GM12878 (cell line): Measurements from ENCODE around the gene KRT75. TPM values are rescaled to one million over a fixed set of nuclear protein-coding genes. Genes with fewer than 3 reads are reported as not detected.

ENCODE experiments used
- ATAC-seq: fragments of 200-7000 bp; cut with Tn5 transposase; 3 replicates; pipeline ENCODE4 v1.9.1; 2020; ENCODE audit warnings: mild to moderate bottlenecking, moderate library complexity
- BruUV-seq: library from RNA; stranded (reverse); fragments of 400-500 nt; replicated peaks from 2 replicates; lab custom pipeline; 2021; lab: Mats Ljungman, UMichigan
- CTCF ChIA-PET: fragments of 300-600 bp; sonication (Branson Sonifier 250); formaldehyde crosslinking; extraction: SDS; loops from one replicate; lab custom pipeline; 2021; ENCODE audit warnings: inconsistent platforms; lab: Yijun Ruan, JAX
- POLR2A ChIA-PET: fragments of 350-600 bp; formaldehyde crosslinking; extraction: SDS; loops from one replicate; lab custom pipeline; 2021; ENCODE audit warnings: inconsistent platforms; lab: Charles Lee
- RAD21 ChIA-PET: fragments of 300-600 bp; sonication (Branson Sonifier 250); formaldehyde crosslinking; loops from one replicate; lab custom pipeline; 2023; ENCODE audit warnings: antibody characterized with exemption; ENCODE audit not compliant: unreplicated experiment; lab: Charles Lee
- SMC1A ChIA-PET: fragments of 300-600 bp; sonication (Branson Sonifier 250); formaldehyde crosslinking; loops from one replicate; lab custom pipeline; 2023; ENCODE audit not compliant: unreplicated experiment, uncharacterized antibody; lab: Charles Lee
- DNase-seq: peaks from one replicate; pipeline ENCODE4 v3.0.0-alpha.2; 2011; ENCODE audit warnings: low read depth, low spot score
- FAIRE-seq: peaks from 3 replicates; lab custom pipeline; 2011; peaks lifted over from hg19 to GRCh38; lab: Jason Lieb, UNC
- H2AFZ ChIP-seq: 2 replicates; pipeline ENCODE4 v1.6.0; 2011; ENCODE audit warnings: low read depth, low read length, control low read depth; ENCODE audit not compliant: control insufficient read depth
- H3K27ac ChIP-seq: 2 replicates; pipeline ENCODE4 v1.5.1; 2011; ENCODE audit warnings: control low read depth; ENCODE audit not compliant: control insufficient read depth, insufficient read depth
- H3K27me3 ChIP-seq, 2 experiments: replicated peaks in 1 of 2; 2 replicates each; pipeline versions ENCODE4 v1.6.0 to v1.6.1; 2011; ENCODE audit warnings: low read length in 1 of 2; ENCODE audit not compliant: control insufficient read depth in 2 of 2, insufficient read depth in 2 of 2
- H3K36me3 ChIP-seq, 2 experiments: 2 replicates each; pipeline ENCODE4 v1.5.1; 2011; ENCODE audit warnings: low read length in 1 of 2; ENCODE audit not compliant: control insufficient read depth in 2 of 2, insufficient read depth in 2 of 2
- H3K4me1 ChIP-seq: 2 replicates; pipeline ENCODE4 v1.6.1; 2011; ENCODE audit warnings: mild to moderate bottlenecking, low read length, moderate library complexity, mixed read lengths; ENCODE audit not compliant: control insufficient read depth, insufficient read depth
- H3K4me2 ChIP-seq: 2 replicates; pipeline ENCODE4 v1.6.0; 2011; ENCODE audit warnings: control low read depth; ENCODE audit not compliant: control insufficient read depth, insufficient read depth
- H3K4me3 ChIP-seq: fragments of 200-600 bp; sonication (generic); 2 replicates; pipeline ENCODE4 v1.5.1; 2016
- H3K79me2 ChIP-seq: 2 replicates; pipeline ENCODE4 v1.6.0; 2011; ENCODE audit warnings: low read length; ENCODE audit not compliant: control insufficient read depth, insufficient read depth
- H3K9ac ChIP-seq: 2 replicates; pipeline ENCODE4 v1.8.0; 2011; ENCODE audit warnings: low read length, control low read depth, mixed read lengths; ENCODE audit not compliant: control insufficient read depth, insufficient read depth
- H3K9me3 ChIP-seq: replicated peaks from 3 replicates; pipeline ENCODE4 v1.5.1; 2011; ENCODE audit warnings: mild to moderate bottlenecking, low read length; ENCODE audit not compliant: control insufficient read depth, insufficient read depth
- H4K20me1 ChIP-seq: 2 replicates; pipeline ENCODE4 v1.6.0; 2011; ENCODE audit not compliant: control insufficient read depth, insufficient read depth
- CBFB ChIP-seq: IDR thresholded peaks from 2 replicates; pipeline ENCODE4 v1.6.1; 2016; ENCODE audit warnings: antibody characterized with exemption, low read depth
- IRF5 ChIP-seq: fragments of 450-650 bp; IDR thresholded peaks from 2 replicates; pipeline ENCODE4 v1.6.1; 2017; ENCODE audit warnings: borderline replicate concordance
- MEF2B ChIP-seq: fragments of 450-650 bp; IDR thresholded peaks from 2 replicates; pipeline ENCODE4 v1.6.1; 2018; ENCODE audit warnings: mild to moderate bottlenecking, moderate library complexity; ENCODE audit not compliant: partially characterized antibody, poor library complexity, severe bottlenecking
- NRF1 ChIP-seq: conservative IDR thresholded peaks from 2 replicates; pipeline ENCODE4 v1.6.1; 2011; ENCODE audit warnings: mild to moderate bottlenecking, low read depth, low read length, improper control_type of control experiment
- POU2F2 ChIP-seq: IDR thresholded peaks from 3 replicates; pipeline ENCODE4 v1.6.1; 2011; ENCODE audit warnings: low read depth, mild to moderate bottlenecking, low read length, borderline replicate concordance
- RB1 ChIP-seq: fragments of 450-650 bp; formaldehyde crosslinking; IDR thresholded peaks from 2 replicates; pipeline ENCODE4 v1.6.1; 2017; ENCODE audit warnings: mild to moderate bottlenecking, borderline replicate concordance
- RELB ChIP-seq: fragments of 450-650 bp; IDR thresholded peaks from 2 replicates; pipeline ENCODE4 v1.6.1; 2017; ENCODE audit warnings: low read depth, mild to moderate bottlenecking, moderate library complexity
- STAT1 ChIP-seq: fragments of 450-650 bp; conservative IDR thresholded peaks from 2 replicates; pipeline ENCODE4 v1.6.1; 2014; ENCODE audit warnings: antibody characterized with exemption, mild to moderate bottlenecking
- WGBS: methylation state at CpG from one replicate; pipeline ENCODE4 v1.1.6; 2016; ENCODE audit warnings: low lambda C conversion rate; ENCODE audit not compliant: insufficient replicate concordance, insufficient coverage; ENCODE audit errors: missing lambda C conversion rate; 5-methylcytosine and 5-hydroxymethylcytosine counted together
- in situ Hi-C: fragments of 300-500 bp; cut with MboI; formaldehyde crosslinking; loops from 9 replicates; pipeline ENCODE4 v1.14.3; 2018; ENCODE audit warnings: mixed read lengths
- intact Hi-C: fragments of 100-400 bp; cut with micrococcal nuclease; formaldehyde crosslinking; loops from one replicate; pipeline ENCODE4 v1.14.2; 2022; ENCODE audit not compliant: unreplicated experiment
- polyA plus RNA-seq, 11 experiments: library from polyadenylated mRNA; depleted of rRNA in 4 of 11; unstranded in 6 of 11; stranded (reverse) in 5 of 11; fragments of >200 nt; fragmentation: Nextera tagmentation in 4 of 11; fragmentation: Illumina TruSeq in 1 of 11; extraction: Ambion mirVana in 4 of 11; extraction: Trizol in 1 of 11; gene quantifications; 1 replicate in 1 of 11; 2 replicates in 10 of 11; pipeline versions ENCODE4 v1.2.1 to v1.2.3, GENCODE V29; 2011 to 2016; ENCODE audit warnings: inconsistent platforms in 2 of 11, missing spikeins in 2 of 11, low read depth in 1 of 11
- total RNA-seq, 4 experiments: library from RNA; depleted of rRNA in 3 of 4; stranded (reverse); fragments of >200 nt in 3 of 4; fragmentation: Illumina TruSeq in 1 of 4; extraction: Trizol in 1 of 4; gene quantifications; 2 replicates each; pipeline versions ENCODE4 v1.2.1 to v1.2.3, GENCODE V29; 2013 to 2021

Gene KRT75
- total and polyA plus RNA-seq, 10 of the 15 experiments (the other 5 are each of a cell fraction or from before 2014, with no cell fraction given) = not detected

GRCh38 chr12:52399756-52400155 is 34.4 kb downstream of the KRT75 start:
- ChIA-PET RAD21 (no interaction called here), SMC1A (no interaction called here), CTCF (no interaction called here), POLR2A (no interaction called here)
- H3K27ac ChIP-seq = no peak overlapping the region
- no peak overlapping the region for H2AFZ ChIP-seq
- DNase-seq (no peak), FAIRE-seq (no peak), ATAC-seq (no peak)
- in situ Hi-C loops = loop anchor here (25.0 kb wide), 1 partner anchor 588 kb away; no protein-coding TSS in a partner anchor
- TF ChIP-seq STAT1 = no peak
- TF ChIP-seq MEF2B = no peak
- no peak for TF ChIP-seq POU2F2
- TF ChIP-seq RB1 = no peak
- no peak for TF ChIP-seq RELB
- no peak for TF ChIP-seq CBFB
- TF ChIP-seq IRF5 = no peak
- TF ChIP-seq NRF1 = no peak
- no peaks in the 10 kb centered on the region for H4K20me1 ChIP-seq
- H3K4me3 ChIP-seq = no peak overlapping the region
- H3K79me2 ChIP-seq = no peaks in the 10 kb centered on the region
- no peaks in the 10 kb centered on the region; a peak in 2 of 4 replicates for H3K27me3 ChIP-seq
- no peaks in the 10 kb centered on the region for H3K36me3 ChIP-seq
- no peak overlapping the region for H3K9ac ChIP-seq
- H3K4me1 ChIP-seq = no peaks in the 10 kb centered on the region
- intact Hi-C loops = no loop called here
- WGBS = 55% methylated on average over 15 of the region's 16 CpGs
- no peak overlapping the region for H3K4me2 ChIP-seq
- H3K9me3 ChIP-seq = no peaks in the 10 kb centered on the region
- BruUV-seq = no TSS peak
